Astrocyte (in vitro differentiated cells and primary cell): Measurements from ENCODE around the gene SLC2A13.

ENCODE experiments used
- EZH2 ChIP-seq: IDR thresholded peaks from 2 replicates; pipeline ENCODE4 v1.6.1; 2012; ENCODE audit warnings: mild to moderate bottlenecking, low read length, inconsistent platforms; ENCODE audit not compliant: insufficient read depth
- TF ChIP-seq, protein P1 (sequence below): IDR thresholded peaks from 2 replicates; pipeline ENCODE4 v1.5.1; 2011; ENCODE audit warnings: low read depth, mild to moderate bottlenecking, inconsistent platforms, low read length, moderate library complexity; ENCODE audit not compliant: insufficient read depth

DNA sequence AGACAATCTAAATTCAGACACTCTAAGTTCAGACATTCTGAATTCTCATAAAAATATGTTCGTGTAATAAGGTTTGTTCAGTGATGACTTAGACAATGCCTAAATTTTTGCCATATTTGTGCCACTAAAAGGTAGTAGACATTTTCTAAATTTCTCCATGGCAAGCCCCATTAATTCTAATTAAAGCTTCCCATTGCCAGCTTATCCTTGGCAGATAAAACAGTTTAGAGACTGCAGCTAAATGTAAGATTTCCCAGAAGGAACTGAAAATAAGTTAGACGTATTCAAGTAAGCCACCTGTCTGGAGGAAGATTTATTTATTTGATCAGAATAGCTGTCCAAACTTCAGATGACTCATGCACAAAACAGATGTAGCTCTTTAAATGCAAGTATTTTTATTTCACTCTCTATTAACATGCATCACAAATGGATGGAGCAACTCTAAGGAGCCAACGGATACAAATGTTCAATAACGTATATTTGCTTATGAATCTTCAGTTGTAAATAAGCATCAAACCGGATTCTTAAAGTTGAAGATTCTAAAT lies 130.4 kb downstream of the SLC2A13 start:
- TF ChIP-seq, protein P1, sequence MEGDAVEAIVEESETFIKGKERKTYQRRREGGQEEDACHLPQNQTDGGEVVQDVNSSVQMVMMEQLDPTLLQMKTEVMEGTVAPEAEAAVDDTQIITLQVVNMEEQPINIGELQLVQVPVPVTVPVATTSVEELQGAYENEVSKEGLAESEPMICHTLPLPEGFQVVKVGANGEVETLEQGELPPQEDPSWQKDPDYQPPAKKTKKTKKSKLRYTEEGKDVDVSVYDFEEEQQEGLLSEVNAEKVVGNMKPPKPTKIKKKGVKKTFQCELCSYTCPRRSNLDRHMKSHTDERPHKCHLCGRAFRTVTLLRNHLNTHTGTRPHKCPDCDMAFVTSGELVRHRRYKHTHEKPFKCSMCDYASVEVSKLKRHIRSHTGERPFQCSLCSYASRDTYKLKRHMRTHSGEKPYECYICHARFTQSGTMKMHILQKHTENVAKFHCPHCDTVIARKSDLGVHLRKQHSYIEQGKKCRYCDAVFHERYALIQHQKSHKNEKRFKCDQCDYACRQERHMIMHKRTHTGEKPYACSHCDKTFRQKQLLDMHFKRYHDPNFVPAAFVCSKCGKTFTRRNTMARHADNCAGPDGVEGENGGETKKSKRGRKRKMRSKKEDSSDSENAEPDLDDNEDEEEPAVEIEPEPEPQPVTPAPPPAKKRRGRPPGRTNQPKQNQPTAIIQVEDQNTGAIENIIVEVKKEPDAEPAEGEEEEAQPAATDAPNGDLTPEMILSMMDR, result no peak
- no peak for TF ChIP-seq EZH2
